ENCODE data around the gene KLHL15.
A peak's percentile ranks its signal among the peaks of the same experiment; 100 is the strongest.
"Not testable (repeated sequence)": the region's sequence is repeated elsewhere in the genome, so short reads cannot be mapped to it uniquely, and the experiment has no call there.

Gene KLHL15

GRCh38 chrX:24017674-24018073, 9.3 kb downstream of the KLHL15 start:
- no peak for DNase-seq (ENCODE audit: low read depth)

- DNase-seq (ENCODE audit: low read depth) = peak; percentile 30
Measured at GRCh38 chrX:24014388-24015018, 12.5 kb downstream of the KLHL15 start.

- no peak for DNase-seq (ENCODE audit: low read depth)
Measured at GRCh38 chrX:24012266-24012665, 14.7 kb downstream of the KLHL15 start.

GRCh38 chrX:24005867-24006266, 21.1 kb downstream of the KLHL15 start:
- no peak for DNase-seq (ENCODE audit: low read depth)

- no peak for DNase-seq (ENCODE audit: low read depth)
Measured at GRCh38 chrX:24005028-24005427, 22.0 kb downstream of the KLHL15 start.

- DNase-seq (ENCODE audit: low read depth) = no peak
Measured at GRCh38 chrX:24002792-24003191, 24.2 kb downstream of the KLHL15 start.

- DNase-seq (ENCODE audit: low read depth) = no peak
Measured at GRCh38 chrX:24002167-24002566, 24.8 kb downstream of the KLHL15 start.

GRCh38 chrX:23999671-24000070, 27.3 kb downstream of the KLHL15 start:
- DNase-seq (ENCODE audit: low read depth) = no peak

- DNase-seq (ENCODE audit: low read depth) = no peak
Measured at GRCh38 chrX:23993012-23993633, 33.9 kb downstream of the KLHL15 start.

- no peak for DNase-seq (ENCODE audit: low read depth)
Measured at GRCh38 chrX:23992431-23992830, 34.6 kb downstream of the KLHL15 start.

GRCh38 chrX:23990455-23990854, 36.5 kb downstream of the KLHL15 start:
- DNase-seq (ENCODE audit: low read depth) = no peak

- no peak for DNase-seq (ENCODE audit: low read depth)
Measured at GRCh38 chrX:23989689-23990088, 37.3 kb downstream of the KLHL15 start.

- DNase-seq (ENCODE audit: low read depth) = no peak
Measured at GRCh38 chrX:23982891-23983290, 44.1 kb downstream of the KLHL15 start.

GRCh38 chrX:23981711-23982110, 45.3 kb downstream of the KLHL15 start:
- DNase-seq (ENCODE audit: low read depth) = no peak

GRCh38 chrX:23981222-23981621, 45.8 kb downstream of the KLHL15 start:
- no peak for DNase-seq (ENCODE audit: low read depth)

GRCh38 chrX:23980011-23980441, 47.0 kb downstream of the KLHL15 start:
- no peak for DNase-seq (ENCODE audit: low read depth)

- no peak for DNase-seq (ENCODE audit: low read depth)
Measured at GRCh38 chrX:23978491-23978890, 48.5 kb downstream of the KLHL15 start.

GRCh38 chrX:23965630-23966029, 61.4 kb downstream of the KLHL15 start:
- not testable (repeated sequence) for DNase-seq (ENCODE audit: low read depth)

- no peak for DNase-seq (ENCODE audit: low read depth)
Measured at GRCh38 chrX:23964191-23964590, 62.8 kb downstream of the KLHL15 start.

- DNase-seq (ENCODE audit: low read depth) = no peak
Measured at GRCh38 chrX:23959781-23960180, 67.2 kb downstream of the KLHL15 start.

- DNase-seq (ENCODE audit: low read depth) = no peak
Measured at GRCh38 chrX:23954396-23954795, 72.6 kb downstream of the KLHL15 start.

GRCh38 chrX:23953908-23954269, 73.1 kb downstream of the KLHL15 start:
- DNase-seq (ENCODE audit: low read depth) = no peak

GRCh38 chrX:23952984-23953907, 73.7 kb downstream of the KLHL15 start:
- DNase-seq (ENCODE audit: low read depth) = peak; percentile 6

Data from activated T-cell treated with anti-CD3 and anti-CD28 coated beads for 24 hours (primary cell).